Kidney capillary endothelial cell (primary cell): Measurements from ENCODE around the gene CRHR1.

Source experiments
- DNase-seq: peaks from one replicate; pipeline ENCODE4 v3.0.0-alpha.2; 2018; ENCODE audit warnings: low spot score

Gene CRHR1

DNA sequence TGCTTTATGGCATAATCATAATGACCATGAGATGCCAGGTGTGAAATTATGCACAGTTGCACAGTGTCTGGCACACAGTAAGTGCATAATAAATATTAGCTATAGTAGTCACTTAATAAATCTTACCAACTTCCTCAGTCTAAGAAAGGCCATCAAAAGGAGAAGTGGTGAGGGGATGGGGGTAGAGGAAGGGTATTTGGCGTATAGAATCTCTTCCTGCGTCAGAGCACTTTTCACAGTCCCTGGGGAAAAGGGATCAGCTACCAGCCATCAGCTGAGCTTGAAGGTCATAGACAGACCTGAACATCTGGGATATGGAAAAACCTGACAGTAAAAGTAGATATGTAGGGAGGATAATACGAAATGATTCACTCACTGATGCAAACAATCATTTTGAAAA, 5.8 kb downstream of the CRHR1 start:
- no peak for DNase-seq

DNA sequence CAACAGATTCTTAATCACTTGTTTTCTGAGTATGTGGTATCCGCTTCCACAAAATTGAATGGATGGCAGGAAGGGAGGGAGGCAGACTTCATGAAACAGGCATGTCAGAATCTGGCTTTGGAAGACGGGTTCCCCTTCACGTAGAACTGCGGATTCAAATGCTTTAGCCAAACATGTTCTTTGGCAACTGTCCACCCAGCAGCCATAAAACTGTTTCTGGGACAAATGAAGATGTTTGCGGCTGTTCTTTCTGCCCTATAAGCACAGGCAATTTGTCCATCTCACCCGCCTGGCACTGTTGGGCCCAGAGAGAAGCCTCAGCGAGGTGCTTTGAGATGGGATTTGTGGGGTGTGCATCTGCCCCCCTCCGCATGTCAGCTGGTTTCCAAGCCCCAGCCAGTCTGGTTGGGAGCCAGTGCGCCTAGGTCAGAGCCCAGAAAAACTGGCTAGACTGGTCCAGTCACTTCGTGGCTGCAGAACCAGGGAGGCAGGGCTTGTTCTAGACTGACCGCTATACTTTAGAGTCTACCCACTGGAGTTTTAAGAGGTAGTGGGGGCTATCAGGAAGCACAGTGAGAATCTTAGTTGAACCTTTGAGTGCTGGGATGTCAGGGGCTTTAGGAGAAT, 6.3 kb downstream of the CRHR1 start:
- DNase-seq: no peak

DNA sequence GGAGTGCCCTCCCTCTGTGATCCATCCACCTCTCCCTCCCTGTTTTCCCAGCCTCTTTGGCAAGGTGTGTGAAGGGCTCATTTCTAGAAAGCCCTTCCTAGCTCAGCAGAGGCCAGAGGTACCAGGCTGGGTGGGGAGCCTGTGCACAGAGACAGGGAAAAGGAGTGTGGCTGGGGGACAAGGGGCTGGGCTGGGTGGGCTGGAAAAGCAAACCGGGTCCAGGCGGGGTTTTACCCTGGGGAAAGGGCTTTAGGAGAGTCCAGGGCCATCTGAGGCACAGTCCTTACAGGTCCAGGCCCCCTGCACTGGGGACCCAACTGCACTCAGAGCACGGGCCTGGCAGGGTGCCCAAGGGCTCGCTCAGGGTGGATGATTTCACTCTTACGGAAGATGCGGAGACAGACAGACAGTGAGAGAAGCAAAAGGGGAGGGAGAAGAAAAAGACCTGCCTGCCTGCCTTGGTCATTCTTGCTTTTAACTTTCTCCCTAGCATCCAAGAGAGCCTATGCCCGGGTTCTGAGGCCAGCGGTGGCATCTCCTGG, 7.0 kb downstream of the CRHR1 start:
- no peak for DNase-seq

DNA sequence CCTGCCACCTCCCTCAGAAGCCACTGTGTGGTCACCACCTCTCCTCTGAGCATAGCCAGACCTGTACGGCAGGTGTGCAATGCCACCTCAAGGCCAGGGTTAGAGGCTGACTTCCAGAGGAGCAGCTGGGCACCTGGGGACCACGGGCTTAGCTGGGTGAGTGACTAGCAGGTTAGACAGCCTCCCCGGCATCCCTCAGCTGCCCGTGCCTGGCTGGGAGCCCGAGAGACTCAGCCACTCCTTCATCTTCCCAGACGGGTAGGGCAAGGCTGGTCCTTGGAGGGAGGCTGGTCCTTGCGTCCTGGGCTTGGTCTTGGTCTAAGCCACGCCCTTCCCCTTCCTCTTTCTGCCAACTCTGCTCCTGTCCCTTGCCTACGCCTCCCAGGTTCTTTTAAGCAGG, 7.8 kb downstream of the CRHR1 start:
- DNase-seq: no peak

DNA sequence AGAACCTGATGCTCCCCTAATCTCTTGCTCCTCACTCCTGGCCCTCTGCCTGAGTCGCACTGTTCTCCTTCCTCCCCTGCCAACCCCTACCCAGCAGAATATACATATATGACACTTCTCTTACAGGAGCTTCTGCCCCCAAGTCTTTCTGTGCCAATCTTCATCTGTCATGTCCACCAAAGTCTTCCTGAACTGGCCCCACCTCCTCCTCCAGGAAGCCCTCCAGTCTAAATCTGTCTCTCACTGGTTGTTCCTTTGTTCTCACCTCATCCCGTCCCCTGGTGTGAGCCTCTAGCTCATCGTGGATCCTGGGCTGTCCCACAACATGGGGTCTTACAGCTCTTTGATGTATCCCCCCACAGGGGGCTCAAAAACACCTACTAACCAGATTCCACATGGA, 8.3 kb downstream of the CRHR1 start:
- DNase-seq: no peak

DNA sequence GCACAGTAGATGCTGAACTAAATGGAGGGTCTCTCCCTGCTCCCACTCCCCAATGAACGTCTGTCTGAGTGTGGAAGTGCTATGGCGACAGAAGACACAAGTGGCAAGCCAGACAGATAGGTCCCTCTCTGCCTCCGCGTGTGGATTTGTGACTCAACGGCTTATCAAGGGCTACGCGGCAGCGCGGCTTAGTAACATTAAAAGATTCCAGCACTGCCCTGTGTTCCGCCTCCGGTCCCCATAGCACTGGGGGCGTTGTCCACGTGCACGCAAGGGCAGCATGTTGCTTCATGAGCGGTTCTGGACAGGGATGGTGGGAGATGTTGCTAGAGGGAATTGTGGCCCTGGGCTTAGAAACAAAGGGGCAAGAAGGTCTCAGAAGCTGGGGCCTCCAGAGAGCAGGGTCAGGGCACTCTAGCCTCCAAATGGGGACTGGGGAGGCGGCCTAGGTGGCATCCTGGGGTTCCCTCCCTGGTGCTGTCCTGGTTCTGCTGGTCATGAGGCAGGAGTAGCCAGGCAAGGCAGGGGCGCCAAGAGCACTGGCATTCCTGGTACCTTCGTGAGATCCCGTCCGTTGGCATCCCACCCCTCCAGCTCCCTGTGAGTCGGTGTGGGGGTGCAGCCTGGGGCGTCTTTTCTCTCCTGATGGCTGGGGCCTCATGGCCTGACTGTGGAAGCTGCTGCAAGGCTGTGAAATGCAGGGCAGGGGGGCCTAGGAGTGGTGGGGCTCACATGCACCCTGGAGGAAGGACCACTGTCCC, 9.1 kb downstream of the CRHR1 start:
- DNase-seq: no peak

DNA sequence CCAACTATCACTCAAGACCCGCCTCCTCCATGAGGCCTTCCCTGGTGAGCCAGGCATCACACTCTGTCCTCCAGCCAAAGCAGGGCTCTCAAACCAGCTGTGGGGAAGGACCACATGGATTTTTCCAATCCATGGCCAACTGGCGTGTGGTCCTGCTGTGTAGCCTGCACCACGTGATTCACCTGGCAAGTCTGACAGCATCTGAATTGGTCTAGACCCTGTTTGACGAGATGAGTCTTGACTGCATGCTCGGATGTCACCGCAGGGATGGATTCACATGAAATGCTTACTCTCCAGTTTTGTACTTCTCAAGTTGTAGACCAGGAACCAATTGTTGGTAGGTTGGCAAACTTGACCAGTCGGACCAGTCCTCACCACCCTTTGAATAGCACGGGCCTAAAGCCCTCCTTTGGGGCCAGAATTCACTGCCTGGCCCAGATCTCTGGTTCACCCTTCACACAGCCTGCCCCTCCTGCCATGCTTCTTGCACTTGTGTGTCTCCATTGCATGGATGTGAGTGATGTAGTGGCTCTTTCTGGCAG, 9.9 kb downstream of the CRHR1 start:
- no peak for DNase-seq

DNA sequence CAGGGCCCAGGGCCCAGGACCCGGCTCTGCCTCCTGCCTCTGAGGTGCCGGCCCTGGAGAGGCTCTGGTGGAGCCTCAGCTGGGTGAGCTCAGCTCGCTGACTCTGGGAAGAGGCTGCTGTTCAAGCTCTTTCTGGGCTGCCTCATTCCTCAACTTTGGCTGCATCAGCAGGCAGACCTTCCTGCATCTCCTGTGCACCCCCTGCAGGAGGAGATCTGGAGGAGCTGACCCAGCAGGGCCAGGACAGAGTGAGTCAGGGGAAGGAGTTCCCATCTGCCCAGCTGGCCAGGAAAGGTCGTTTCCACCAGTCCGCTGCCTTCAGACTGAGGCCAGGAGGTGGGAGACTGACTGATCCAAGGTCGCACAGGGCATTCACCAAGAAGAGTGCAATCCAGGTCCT, 10.7 kb downstream of the CRHR1 start:
- no peak for DNase-seq

DNA sequence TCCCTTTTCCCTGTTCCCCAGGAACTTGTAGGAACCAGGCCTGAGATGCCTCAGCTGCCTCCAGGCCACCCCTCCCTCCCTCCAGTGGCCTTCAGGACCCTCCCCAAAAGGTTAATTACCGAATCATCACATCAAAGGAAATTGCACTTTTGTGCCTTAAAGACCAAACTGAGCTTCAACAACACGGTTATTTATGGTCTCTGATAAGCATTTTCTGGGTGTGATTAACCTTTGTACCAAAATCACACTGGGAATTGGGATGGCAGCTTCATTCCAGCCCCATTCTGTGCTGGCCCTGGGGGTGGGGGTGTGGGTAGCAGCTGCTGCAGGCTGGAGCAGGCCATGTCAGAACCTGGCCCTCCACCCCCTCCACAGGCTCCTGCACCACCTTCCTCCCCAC, 16.7 kb downstream of the CRHR1 start:
- DNase-seq: no peak

DNA sequence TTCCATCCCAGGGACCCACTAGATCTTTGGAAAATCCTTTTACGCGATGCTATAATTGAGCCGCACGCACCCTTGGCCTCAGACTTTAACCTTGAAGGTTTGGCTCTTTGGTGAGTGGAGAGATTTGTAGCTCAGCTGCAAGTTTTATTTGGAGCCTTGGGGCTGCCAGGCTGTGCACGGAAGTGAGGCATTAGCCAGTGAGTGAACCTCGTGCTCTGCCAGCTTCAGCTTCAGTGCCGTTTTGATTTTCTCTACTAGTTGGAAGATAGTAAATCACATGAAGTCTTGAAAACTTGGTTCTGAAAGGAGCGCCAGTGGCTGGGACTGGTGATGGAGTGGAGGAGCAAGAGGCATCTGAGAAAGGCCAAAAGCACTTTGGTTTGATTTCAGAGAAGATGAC, 17.3 kb downstream of the CRHR1 start:
- no peak for DNase-seq

DNA sequence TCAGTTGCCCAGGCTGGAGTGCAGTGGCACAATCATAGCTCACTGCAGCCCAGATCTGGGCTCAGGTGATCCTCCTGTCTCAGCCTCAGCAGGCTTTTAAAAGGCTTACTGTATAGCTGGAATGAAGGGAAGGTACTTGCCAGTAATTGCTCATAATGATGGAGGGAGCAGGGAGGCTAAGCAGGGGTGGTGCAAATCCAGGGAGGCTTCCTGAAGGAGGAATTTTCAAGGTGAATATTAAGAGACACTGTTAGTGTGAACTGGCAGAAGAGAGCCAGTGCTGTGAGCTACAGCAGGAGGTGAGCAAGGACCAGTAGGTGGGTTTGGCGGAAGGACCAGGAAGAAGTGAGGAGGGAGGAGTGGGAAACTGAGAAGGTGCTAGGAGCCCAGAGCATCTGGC, 24.7 kb downstream of the CRHR1 start:
- DNase-seq: no peak

DNA sequence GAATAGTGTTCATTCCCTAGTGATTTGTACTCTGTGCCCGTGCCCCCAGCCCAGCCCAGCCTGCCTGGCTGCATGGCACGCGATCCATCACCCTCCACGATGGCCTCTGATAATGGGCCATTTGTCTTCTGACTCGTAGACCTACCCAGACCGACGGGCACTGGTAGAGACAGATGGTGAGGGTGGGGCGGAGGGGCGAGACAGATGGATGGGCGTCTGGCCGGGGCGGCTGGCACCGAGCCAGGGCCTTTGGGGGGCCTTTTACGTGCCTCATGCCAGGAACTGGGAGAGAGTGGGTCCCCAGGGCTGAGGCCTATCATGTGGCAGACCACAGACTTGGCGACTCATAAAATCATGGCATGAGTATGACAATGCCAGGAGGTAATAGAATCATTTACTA, 25.4 kb downstream of the CRHR1 start:
- DNase-seq: no peak

DNA sequence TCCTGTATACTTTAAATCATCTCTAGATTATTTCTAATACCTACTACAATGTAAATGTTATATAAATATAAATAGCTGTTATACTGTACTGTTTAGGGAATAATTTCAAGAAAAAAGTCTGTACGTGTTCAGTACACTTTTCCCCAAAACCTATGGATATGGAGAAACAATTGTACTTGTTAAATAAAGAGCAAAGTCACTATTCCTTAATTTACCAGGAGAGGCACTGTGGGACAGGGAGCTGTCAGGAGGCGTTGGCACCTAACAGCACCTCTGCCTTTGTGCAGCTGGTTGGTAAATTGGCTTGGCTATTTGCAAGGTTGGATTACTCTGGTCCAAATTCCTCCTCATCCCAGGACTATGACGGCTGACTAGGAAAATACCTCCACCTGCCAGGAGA, 28.0 kb downstream of the CRHR1 start:
- no peak for DNase-seq

DNA sequence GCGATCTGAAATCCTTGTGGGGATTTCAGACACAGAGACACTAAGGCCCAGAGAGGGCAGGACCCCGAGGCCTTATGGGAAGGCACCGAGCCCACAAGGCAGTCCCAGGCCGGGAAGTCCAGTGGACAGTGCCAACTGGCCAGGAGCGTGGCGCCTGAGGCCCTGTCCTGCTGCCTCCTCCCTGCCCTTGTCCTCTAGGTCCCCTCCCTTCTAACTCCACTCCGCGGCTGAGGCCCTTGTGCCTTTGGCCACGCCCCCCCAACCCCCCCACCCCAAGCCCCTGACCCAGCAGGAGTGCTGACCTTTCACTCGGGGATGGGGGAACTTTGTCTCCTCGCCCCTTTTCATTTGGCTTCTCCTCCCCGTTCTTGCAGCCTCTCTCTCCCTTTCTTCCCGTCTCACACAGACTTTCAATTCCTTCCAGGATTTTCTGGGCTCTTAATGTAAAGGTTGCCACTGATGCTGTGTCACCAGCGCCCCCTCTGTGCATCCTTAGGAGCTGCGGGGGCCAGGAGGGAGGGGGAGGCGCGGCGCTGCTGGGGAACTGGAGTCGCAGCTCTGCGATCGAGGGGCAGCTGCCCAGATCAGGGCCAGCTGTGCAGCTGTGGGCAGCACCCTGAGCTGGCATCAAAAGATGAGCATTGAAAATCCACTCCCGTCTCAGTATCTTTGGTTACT, 29.1 kb downstream of the CRHR1 start:
- DNase-seq: no peak

DNA sequence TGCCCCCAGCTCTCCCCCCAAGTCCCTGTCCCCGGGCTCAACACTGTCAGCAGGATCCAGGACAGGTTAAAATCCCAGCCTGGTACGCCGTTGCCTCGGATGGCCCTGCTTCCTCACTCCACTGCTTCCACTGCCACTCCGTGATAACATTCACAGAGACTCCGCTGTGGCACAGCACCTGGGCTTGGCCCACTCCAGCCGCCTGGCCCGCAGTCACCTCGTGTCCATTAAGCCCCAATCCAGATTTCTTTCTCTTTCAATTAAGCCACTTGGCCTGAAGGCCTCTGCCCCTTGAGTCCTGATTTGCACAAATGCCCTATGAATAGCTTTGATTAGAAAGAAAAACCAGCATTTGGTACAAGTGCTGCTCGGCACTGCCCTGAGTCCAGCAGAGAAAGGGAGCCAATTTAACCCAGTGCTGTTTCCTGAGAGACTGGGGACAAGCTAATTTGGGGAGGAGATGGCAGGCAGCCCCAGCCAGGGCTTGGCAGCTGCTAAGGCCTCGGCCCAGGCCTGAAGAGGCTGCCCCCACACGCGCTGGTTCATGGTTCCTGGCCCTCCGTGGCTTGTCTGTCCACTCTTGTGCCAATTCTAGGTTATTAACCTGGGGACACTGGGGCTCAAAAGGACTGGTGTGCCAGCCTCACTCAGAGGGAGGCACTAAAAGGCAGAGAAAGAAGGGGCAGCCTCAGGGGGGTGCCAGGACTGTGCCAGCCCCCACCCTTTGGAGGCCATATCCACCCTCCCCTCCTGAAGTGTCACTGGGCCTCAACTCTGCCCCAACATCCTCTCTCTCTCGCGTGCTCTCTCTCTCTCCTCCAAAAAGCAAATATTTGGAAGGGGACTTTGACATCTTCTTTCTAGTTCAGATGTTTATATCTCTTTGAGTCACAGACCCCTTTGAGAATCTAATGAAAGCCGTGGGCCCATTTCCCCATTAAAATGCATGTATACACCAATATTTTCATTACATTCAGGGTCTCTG, 30.8 kb downstream of the CRHR1 start:
- no peak for DNase-seq

DNA sequence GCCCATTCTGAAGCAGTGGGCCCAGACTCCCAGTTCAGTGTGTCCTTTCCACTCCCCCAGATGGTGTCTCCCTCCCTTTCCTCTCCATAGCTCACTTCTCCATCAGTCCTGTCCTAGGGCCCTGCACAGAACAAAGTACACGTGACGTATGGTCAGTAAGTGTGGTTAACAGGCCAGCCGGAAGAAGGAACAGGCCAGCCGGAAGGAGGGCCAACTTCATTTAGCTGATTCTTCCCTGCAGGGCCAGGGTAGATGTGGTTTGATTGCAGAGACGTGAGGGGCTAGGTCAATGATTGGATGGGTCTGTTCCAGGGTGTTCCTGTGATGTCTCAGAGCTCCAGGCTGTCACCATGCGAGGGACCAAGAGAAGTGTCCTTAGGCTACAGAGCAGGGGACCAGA, 31.6 kb downstream of the CRHR1 start:
- DNase-seq: no peak

DNA sequence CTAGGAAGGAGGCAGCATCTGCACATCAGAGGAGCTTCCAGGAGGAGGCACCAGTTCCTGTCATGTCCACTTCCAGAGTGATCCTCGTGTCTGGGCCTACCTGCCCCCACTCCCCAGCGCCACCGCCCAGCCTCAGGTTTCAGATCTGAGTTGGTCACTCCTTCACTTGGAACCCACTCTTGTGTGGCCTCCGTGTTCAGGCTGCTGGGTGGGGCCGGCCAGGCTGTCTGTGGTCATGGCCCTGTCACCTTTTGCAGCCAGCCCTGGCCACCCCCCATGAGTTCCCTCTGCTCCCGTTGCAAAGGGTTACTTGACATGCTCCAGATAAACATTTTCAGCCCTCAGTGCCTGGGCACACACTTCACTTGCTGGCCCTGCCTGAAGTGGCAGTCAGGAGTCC, 33.9 kb downstream of the CRHR1 start:
- no peak for DNase-seq

DNA sequence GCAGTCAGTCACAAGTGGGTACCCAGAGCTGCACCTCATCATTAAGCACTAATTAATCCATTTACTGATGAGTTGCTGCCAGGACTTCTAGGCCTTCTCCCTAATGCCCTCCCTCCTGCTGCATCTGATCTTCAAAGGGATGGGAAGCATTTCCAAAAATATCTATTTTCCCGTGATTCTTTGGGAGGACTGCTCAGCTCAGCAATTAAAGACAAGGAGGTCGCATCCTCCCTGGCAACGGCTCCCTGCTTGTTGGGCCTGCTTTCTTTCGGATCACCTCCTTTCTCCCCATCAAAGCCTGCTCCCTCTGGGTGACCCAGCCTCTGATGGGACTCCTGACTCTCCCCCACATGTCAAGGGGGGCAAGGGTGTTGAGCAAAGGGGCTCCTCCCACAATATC, 34.6 kb downstream of the CRHR1 start:
- DNase-seq: no peak

DNA sequence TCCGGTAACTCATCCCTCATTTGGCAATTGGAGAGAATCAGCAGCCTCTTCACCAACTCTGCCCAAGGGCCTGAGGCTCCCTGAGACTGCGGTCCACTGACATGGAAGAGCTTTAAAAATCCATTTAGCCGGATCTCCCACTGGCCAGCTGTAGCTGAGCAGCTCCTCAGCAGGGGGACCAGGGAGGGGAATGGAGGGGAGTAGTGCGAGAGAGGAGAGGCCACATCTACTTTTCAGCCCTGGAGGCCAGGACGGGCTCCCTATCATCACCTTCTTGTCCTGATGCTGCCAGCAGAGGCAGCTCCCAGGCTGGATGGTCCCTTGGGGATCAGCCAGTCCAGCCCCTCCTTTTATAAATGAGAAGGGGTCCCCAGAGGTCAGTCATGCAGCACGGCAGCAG, 35.5 kb downstream of the CRHR1 start:
- DNase-seq: no peak

DNA sequence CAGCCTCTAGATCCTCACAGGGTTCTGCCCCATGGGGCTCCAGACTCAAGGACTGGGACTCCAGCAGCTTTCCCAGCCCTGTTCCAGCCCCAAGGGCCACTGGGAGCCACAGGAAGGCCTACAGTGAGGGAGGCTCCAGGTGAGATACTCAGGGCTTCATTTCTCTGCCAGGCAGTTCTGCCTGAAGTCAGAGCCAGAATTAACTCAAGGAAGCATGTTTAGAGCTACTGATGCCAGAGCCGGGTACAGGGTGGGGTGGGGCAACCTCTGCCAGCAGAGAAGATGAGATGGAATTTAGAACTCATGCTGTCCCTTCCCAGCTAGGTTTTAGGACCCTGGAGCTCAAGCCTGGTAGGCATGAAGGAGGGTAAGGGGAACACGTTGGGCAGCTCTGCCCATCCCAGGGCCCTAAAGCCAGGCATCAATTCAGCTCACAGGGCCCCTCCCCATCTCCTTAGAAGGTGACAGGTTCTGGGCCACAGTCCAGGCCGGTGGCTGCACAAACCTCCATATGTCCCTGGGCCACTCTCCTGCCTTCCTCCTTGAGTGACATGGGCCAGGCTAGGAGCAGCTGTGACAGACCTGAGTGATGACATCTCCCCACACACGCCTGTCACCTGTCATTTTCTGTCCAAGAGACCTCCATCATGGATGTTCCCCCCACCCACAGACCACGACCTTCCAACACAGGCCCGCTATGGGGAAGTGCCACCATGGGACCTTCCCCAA, 36.1 kb downstream of the CRHR1 start:
- DNase-seq: no peak

DNA sequence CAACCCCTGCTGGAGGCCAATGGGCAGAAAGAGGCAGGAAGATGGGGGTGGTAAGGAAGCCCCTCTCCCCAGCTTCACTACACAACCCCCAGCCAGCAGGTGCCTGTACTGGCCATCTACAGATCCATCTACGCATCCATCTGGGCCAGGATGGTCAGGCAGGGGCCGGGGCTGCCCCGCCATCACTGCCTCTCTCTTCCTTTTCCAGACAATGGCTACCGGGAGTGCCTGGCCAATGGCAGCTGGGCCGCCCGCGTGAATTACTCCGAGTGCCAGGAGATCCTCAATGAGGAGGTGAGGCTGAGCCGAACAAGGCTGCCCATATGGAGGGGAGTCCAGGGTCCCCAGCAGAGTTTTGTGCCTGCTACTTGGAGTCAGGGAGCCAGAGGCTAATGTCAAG, 37.0 kb downstream of the CRHR1 start:
- no peak for DNase-seq
